Stimulated activated CD4-positive, alpha-beta T cell treated with anti-CD3 and anti-CD28 coated beads, Interleukin-12 subunit alpha, Interleukin-12 subunit beta, amount 100 ng/mL, for 24 hours (primary cell): ENCODE data around the gene LSG1.

Source experiments
- DNase-seq, 2 experiments: peaks; one replicate each; pipeline ENCODE4 v3.0.0-alpha.2; 2020; ENCODE audit warnings: low read depth in 2 of 2

LSG1 gene

DNA sequence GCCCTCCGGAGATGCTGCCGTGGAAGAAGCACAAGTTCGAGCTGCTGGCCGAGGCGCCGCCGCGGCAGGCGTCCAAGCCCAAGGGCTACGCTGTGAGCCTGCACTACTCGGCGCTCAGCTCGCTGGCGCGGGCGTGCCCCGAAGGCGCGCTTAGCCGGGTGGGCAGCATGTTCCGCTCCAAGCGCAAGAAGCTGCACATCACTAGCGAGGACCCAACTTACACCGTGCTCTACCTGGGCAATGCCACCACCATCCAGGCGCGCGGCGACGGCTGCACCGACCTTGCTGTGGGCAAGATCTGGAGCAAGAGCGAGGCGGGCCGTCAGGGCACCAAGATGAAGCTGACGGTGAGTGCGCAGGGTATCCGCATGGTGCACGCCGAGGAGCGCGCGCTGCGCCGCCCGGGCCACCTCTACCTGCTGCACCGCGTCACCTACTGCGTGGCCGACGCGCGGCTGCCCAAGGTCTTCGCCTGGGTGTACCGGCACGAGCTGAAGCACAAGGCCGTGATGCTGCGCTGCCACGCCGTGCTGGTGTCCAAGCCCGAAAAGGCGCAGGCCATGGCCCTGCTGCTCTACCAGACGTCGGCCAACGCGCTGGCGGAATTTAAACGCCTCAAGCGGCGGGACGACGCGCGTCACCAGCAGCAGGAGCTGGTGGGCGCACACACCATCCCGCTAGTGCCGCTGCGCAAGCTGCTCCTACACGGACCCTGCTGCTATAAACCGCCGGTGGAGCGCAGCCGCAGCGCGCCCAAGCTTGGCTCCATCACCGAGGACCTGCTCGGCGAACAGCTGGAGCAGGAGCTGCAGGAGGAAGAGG is 15.0 kb upstream of the LSG1 start:
- peak in 1 of 2 experiments; percentile 15 for DNase-seq

DNA sequence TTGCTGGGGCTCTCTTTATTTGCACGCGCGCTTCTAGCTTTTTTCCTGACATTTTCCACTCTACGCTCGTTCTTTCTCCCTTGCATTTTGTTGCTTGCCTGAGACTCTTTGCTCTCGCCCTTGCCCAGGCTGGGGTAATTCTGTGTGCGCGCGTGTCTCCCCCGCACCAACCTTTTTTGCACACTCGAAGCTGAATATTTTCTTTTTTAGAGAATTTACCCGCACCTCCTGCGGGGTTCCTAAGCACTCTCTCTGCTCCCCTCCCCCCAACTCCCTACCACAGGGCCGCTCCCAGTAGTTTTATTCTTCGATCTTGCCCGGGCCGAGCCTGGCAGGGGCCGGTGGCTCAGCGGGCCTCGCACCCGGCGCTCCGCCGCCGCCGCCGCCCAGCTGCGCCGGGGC is 14.4 kb upstream of the LSG1 start:
- DNase-seq: no peak

DNA sequence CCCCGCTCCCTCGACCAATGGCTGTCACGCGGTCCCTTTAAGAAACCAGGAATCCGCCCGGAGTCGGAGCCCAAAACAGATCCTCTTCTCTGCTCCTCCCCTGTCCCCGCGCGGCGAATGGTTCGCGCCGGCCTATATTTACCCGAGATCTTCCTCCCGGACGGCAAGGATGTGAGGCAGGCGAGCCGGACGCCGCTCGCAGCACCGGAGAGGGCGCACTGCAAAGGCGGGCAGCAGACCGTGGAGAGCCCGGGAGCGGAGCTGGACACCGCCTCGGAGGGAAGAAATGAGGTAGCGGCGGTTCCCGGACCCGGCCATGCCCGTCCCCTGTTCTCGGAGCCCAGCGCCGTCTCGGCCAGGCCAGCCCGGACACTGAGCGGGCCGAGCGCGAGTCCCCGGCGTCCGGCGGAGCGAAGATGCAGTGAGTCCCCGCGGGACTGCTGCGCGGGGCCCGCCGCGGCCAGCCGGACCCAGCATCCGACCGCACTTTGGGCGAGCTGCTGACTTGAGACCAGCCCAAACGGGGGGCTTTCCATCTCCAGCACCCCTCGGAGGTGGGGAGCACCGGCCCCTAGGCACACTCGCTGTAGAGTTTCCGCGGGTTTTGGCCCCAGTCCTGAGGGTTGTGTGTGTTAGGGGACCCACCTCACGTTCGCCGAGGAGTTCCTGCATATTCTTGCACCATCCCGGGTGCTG is 13.9 kb upstream of the LSG1 start, which contains the start of gene FAM43A:
TSS of gene FAM43A (plus strand) at position 166 of the 696 bp plus-strand sequence. CDS start 944 bp downstream, outside the sequence.
- peak; percentile 57 to 79 for DNase-seq

GRCh38 chr3:194685065-194685717 is 13.2 kb upstream of the LSG1 start:
- DNase-seq: no peak

- no peak for DNase-seq
These were observed 11.4 kb upstream of the LSG1 start for GRCh38 chr3:194683380-194683779.

DNA sequence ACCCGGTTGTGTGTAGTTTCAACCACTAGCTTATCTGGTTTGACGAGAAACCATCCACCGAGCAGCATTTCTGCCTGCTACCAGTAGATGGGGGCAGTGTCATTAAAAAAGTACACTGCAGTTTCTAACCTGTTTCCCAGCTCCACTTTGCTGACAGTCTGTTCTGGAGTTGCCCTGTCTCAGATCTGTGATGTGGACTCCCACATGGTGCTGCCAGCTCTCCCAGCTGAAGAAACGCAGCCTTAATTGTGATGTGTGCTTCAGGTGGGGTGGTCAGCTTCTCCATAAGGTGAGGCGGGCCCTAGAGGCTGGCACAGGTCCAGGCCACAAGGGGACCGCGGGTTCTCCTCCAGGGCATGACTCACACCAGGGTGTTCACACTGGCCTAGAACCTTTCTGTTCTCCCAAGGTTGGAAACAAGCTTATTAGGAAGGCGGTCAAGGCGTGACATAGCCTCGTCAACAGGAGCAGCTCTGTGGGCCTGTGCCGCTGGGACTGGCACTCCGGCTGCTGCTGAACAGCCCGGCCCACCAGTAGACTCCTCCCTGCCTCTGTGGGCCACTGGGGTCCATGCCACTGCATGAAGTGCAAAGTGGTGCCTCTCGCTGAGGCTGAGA is 10.8 kb upstream of the LSG1 start:
- DNase-seq: peak; percentile 45 to 64

GRCh38 chr3:194682189-194682693 is 10.2 kb upstream of the LSG1 start:
- no peak for DNase-seq

- DNase-seq: no peak
These were observed 9.1 kb upstream of the LSG1 start for GRCh38 chr3:194680888-194681615.

GRCh38 chr3:194676471-194676870 is 4.5 kb upstream of the LSG1 start:
- no peak for DNase-seq

DNA sequence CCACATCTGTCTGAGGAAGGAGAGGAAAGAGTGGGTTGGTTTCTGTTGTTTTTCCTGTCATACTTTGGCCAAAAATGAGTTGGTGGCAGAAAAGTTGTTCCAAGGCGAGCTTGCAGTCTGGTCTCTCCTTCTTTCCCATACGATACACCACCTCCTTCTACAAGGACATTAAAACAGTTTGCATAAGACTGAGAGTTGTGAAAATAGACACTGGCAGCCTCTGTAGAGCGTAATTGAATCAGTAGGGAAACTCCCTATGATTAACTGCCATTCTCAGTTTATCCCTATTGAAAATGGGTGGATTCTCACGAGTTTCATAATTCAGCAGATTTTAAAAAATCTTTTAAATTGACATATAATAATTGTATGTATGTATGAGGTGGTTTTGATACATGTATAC is 3.7 kb upstream of the LSG1 start:
- no peak for DNase-seq

- DNase-seq: peak; percentile 46 to 71
These were observed 3.2 kb upstream of the LSG1 start for GRCh38 chr3:194675081-194675640.

- DNase-seq: no peak
These were observed 1.8 kb upstream of the LSG1 start for GRCh38 chr3:194673761-194674160.

DNA sequence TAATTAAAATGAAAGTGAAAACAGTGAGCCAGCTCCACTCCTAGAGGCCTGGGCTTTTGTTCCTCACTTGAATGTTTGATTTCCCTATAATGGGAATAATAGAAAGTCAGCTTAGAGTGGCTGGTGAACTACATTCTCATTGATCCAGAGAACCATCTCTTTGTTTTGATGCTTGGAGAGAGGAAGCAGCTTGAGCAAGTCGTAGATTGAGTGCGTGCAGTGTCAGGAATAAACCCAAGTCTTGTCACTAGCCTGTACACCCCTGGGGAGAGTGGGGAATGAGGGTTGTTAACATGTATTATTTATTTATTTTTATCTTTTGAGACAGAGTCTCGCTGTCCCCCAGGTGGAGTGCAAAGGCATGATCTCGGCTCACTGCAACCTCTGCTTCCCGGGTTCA is 885 bp upstream of the LSG1 start:
- DNase-seq: no peak

GRCh38 chr3:194671511-194671899 is 486 bp downstream of the LSG1 start:
- no peak for DNase-seq

DNA sequence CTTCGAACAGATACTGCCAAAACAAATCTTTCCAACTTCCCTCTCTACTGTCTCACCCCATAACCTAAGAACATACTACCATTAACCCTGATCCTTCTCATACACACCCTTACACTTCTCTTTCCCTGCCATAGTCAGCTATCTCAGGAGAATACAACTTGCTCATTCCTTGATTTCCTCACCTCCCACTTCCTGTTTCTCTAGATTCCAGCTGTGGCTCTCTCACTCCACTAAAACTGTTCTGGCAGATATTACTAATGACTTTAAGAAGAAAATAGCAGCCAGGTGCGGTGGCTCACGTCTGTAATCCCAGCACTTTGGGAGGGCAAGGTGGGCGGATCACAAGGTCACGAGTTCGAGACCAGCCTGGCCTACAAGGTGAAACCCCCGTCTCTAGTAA is 4.6 kb downstream of the LSG1 start:
- no peak for DNase-seq

DNA sequence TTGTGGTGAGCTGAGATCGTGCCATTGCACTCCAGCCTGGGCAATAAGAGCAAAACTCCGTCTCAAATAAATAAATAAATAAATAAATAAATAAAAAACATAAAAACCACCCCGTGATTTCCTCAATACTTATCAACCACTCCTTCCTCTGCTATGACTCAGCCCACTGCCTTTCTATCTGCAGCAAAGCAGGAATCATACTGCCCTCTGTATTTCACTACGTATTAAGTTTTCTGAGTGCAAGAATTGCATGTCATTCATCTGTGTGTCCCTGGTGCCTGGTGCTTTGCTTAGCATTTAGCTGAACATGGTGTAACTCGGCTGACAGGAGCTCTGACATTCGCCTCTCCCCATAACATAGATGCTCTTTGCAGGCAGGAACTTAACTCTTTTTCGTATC is 7.1 kb downstream of the LSG1 start:
- DNase-seq: no peak

- DNase-seq: no peak
These were observed 10.0 kb downstream of the LSG1 start for GRCh38 chr3:194661946-194662345.

- no peak for DNase-seq
These were observed 10.6 kb downstream of the LSG1 start for GRCh38 chr3:194661374-194661773.

- no peak for DNase-seq
These were observed 12.2 kb downstream of the LSG1 start for GRCh38 chr3:194659778-194660177.

DNA sequence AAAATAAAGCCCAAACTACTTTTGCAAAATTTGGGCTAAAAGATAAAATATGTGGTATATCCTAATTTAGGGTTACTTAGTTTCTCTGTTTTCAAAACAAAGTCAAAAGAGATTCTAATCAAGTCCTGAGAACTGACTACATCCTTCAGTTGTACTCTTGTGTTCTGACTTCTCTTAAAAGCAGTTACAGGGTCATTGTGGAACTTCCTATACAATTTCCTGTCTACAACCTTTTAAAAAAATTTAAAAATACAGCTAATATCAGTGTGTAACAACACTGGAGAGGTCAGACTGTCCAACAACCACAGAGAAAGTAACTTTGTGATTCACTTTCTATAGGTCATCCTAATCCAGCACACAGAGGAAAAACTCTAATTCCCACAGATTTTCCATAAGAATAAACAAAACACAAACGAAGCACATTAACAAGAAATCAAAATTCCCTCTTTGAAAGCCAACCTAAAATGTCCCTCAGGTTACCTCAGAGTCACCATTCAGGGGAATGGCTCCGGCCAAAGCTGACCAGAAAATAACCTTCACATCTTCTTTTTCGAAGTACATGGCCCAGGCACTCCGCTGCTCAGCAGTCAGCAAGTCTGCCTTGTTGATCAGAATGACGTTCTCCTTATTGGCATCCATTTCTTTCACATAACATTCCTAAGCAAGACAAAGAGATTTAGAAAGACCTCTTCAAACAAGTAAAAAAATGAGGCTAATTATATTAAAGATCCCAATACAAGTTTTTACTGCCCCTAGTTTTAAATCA is 13.3 kb downstream of the LSG1 start:
- DNase-seq: no peak
